GM12878 (cell line): ENCODE data around the gene VPS18. TPM values are rescaled to one million over a fixed set of nuclear protein-coding genes. Genes with fewer than 3 reads are reported as not detected.
A peak's percentile ranks its signal among the peaks of the same experiment; 100 is the strongest.

ENCODE experiments used
- ATAC-seq: fragments of 200-7000 bp; cut with Tn5 transposase; 3 replicates; pipeline ENCODE4 v1.9.1; 2020; ENCODE audit warnings: mild to moderate bottlenecking, moderate library complexity
- BruUV-seq: library from RNA; stranded (reverse); fragments of 400-500 nt; replicated peaks from 2 replicates; lab custom pipeline; 2021; lab: Mats Ljungman, UMichigan
- CTCF ChIA-PET: fragments of 300-600 bp; sonication (Branson Sonifier 250); formaldehyde crosslinking; extraction: SDS; loops from one replicate; lab custom pipeline; 2021; ENCODE audit warnings: inconsistent platforms; lab: Yijun Ruan, JAX
- POLR2A ChIA-PET: fragments of 350-600 bp; formaldehyde crosslinking; extraction: SDS; loops from one replicate; lab custom pipeline; 2021; ENCODE audit warnings: inconsistent platforms; lab: Charles Lee
- RAD21 ChIA-PET: fragments of 300-600 bp; sonication (Branson Sonifier 250); formaldehyde crosslinking; loops from one replicate; lab custom pipeline; 2023; ENCODE audit warnings: antibody characterized with exemption; ENCODE audit not compliant: unreplicated experiment; lab: Charles Lee
- SMC1A ChIA-PET: fragments of 300-600 bp; sonication (Branson Sonifier 250); formaldehyde crosslinking; loops from one replicate; lab custom pipeline; 2023; ENCODE audit not compliant: unreplicated experiment, uncharacterized antibody; lab: Charles Lee
- DNase-seq: peaks from one replicate; pipeline ENCODE4 v3.0.0-alpha.2; 2011; ENCODE audit warnings: low read depth, low spot score
- FAIRE-seq: peaks from 3 replicates; lab custom pipeline; 2011; peaks lifted over from hg19 to GRCh38; lab: Jason Lieb, UNC
- H2AFZ ChIP-seq: 2 replicates; pipeline ENCODE4 v1.6.0; 2011; ENCODE audit warnings: low read depth, low read length, control low read depth; ENCODE audit not compliant: control insufficient read depth
- H3K27ac ChIP-seq: 2 replicates; pipeline ENCODE4 v1.5.1; 2011; ENCODE audit warnings: control low read depth; ENCODE audit not compliant: control insufficient read depth, insufficient read depth
- H3K27me3 ChIP-seq, 2 experiments: replicated peaks in 1 of 2; 2 replicates each; pipeline versions ENCODE4 v1.6.0 to v1.6.1; 2011; ENCODE audit warnings: low read length in 1 of 2; ENCODE audit not compliant: control insufficient read depth in 2 of 2, insufficient read depth in 2 of 2
- H3K36me3 ChIP-seq, 2 experiments: 2 replicates each; pipeline ENCODE4 v1.5.1; 2011; ENCODE audit warnings: low read length in 1 of 2; ENCODE audit not compliant: control insufficient read depth in 2 of 2, insufficient read depth in 2 of 2
- H3K4me1 ChIP-seq: 2 replicates; pipeline ENCODE4 v1.6.1; 2011; ENCODE audit warnings: mild to moderate bottlenecking, low read length, moderate library complexity, mixed read lengths; ENCODE audit not compliant: control insufficient read depth, insufficient read depth
- H3K4me2 ChIP-seq: 2 replicates; pipeline ENCODE4 v1.6.0; 2011; ENCODE audit warnings: control low read depth; ENCODE audit not compliant: control insufficient read depth, insufficient read depth
- H3K4me3 ChIP-seq: fragments of 200-600 bp; sonication (generic); 2 replicates; pipeline ENCODE4 v1.5.1; 2016
- H3K79me2 ChIP-seq: 2 replicates; pipeline ENCODE4 v1.6.0; 2011; ENCODE audit warnings: low read length; ENCODE audit not compliant: control insufficient read depth, insufficient read depth
- H3K9ac ChIP-seq: 2 replicates; pipeline ENCODE4 v1.8.0; 2011; ENCODE audit warnings: low read length, control low read depth, mixed read lengths; ENCODE audit not compliant: control insufficient read depth, insufficient read depth
- H3K9me3 ChIP-seq: replicated peaks from 3 replicates; pipeline ENCODE4 v1.5.1; 2011; ENCODE audit warnings: mild to moderate bottlenecking, low read length; ENCODE audit not compliant: control insufficient read depth, insufficient read depth
- H4K20me1 ChIP-seq: 2 replicates; pipeline ENCODE4 v1.6.0; 2011; ENCODE audit not compliant: control insufficient read depth, insufficient read depth
- BACH1 ChIP-seq: fragments of 450-650 bp; IDR thresholded peaks from 2 replicates; pipeline ENCODE4 v1.6.1; 2017; ENCODE audit warnings: mild to moderate bottlenecking, borderline replicate concordance
- CHD1 ChIP-seq: IDR thresholded peaks from 2 replicates; pipeline ENCODE4 v1.6.1; 2012; ENCODE audit warnings: low read depth, low read length, improper control_type of control experiment
- DPF2 ChIP-seq: fragments of 450-650 bp; IDR thresholded peaks from 2 replicates; pipeline ENCODE4 v1.6.1; 2017; ENCODE audit warnings: mild to moderate bottlenecking
- ELK1 ChIP-seq: IDR thresholded peaks from 2 replicates; pipeline ENCODE4 v1.6.1; 2012; ENCODE audit warnings: low read depth, low read length, improper control_type of control experiment
- HDAC2 ChIP-seq: fragments of 200-600 bp; sonication (generic); IDR thresholded peaks from 2 replicates; pipeline ENCODE4 v1.6.1; 2017
- JUNB ChIP-seq: IDR thresholded peaks from 2 replicates; pipeline ENCODE4 v1.6.1; 2016; ENCODE audit warnings: antibody characterized with exemption, mild to moderate bottlenecking
- JUND ChIP-seq: IDR thresholded peaks from 2 replicates; pipeline ENCODE4 v1.6.1; 2012; ENCODE audit warnings: low read depth, mild to moderate bottlenecking, low read length, improper control_type of control experiment, moderate library complexity
- KDM1A ChIP-seq: fragments of 200-600 bp; sonication (generic); IDR thresholded peaks from 2 replicates; pipeline ENCODE4 v1.6.1; 2016; ENCODE audit warnings: borderline replicate concordance
- MEF2B ChIP-seq: fragments of 450-650 bp; IDR thresholded peaks from 2 replicates; pipeline ENCODE4 v1.6.1; 2018; ENCODE audit warnings: mild to moderate bottlenecking, moderate library complexity; ENCODE audit not compliant: partially characterized antibody, poor library complexity, severe bottlenecking
- MTA3 ChIP-seq: IDR thresholded peaks from 2 replicates; pipeline ENCODE4 v1.6.1; 2012; ENCODE audit warnings: low read length, inconsistent platforms, borderline replicate concordance
- MYC ChIP-seq: IDR thresholded peaks from 2 replicates; pipeline ENCODE4 v1.6.1; 2011; ENCODE audit warnings: mild to moderate bottlenecking, low read length, moderate library complexity, inconsistent platforms; ENCODE audit not compliant: insufficient read depth, insufficient replicate concordance, insufficient read length, severe bottlenecking
- RELA ChIP-seq: fragments of 450-650 bp; IDR thresholded peaks from 2 replicates; pipeline ENCODE4 v1.8.0; 2014; ENCODE audit warnings: borderline replicate concordance; ENCODE audit not compliant: partially characterized antibody
- SPI1 ChIP-seq: IDR thresholded peaks from 2 replicates; pipeline ENCODE4 v1.6.1; 2011; ENCODE audit warnings: low read depth, mild to moderate bottlenecking, low read length, moderate library complexity, borderline replicate concordance; ENCODE audit not compliant: insufficient read depth
- TARDBP ChIP-seq: IDR thresholded peaks from 2 replicates; pipeline ENCODE4 v1.6.1; 2016; ENCODE audit warnings: borderline replicate concordance
- TCF7 ChIP-seq: IDR thresholded peaks from 2 replicates; pipeline ENCODE4 v1.6.1; 2014; ENCODE audit warnings: antibody characterized with exemption, borderline replicate concordance
- ZNF622 ChIP-seq: fragments of 450-650 bp; IDR thresholded peaks from 2 replicates; pipeline ENCODE4 v1.6.1; 2017; ENCODE audit warnings: mild to moderate bottlenecking, inconsistent platforms
- WGBS: methylation state at CpG from one replicate; pipeline ENCODE4 v1.1.6; 2016; ENCODE audit warnings: low lambda C conversion rate; ENCODE audit not compliant: insufficient replicate concordance, insufficient coverage; ENCODE audit errors: missing lambda C conversion rate; 5-methylcytosine and 5-hydroxymethylcytosine counted together
- in situ Hi-C: fragments of 300-500 bp; cut with MboI; formaldehyde crosslinking; loops from 9 replicates; pipeline ENCODE4 v1.14.3; 2018; ENCODE audit warnings: mixed read lengths
- intact Hi-C: fragments of 100-400 bp; cut with micrococcal nuclease; formaldehyde crosslinking; loops from one replicate; pipeline ENCODE4 v1.14.2; 2022; ENCODE audit not compliant: unreplicated experiment
- polyA plus RNA-seq, 11 experiments: library from polyadenylated mRNA; depleted of rRNA in 4 of 11; unstranded in 6 of 11; stranded (reverse) in 5 of 11; fragments of >200 nt; fragmentation: Nextera tagmentation in 4 of 11; fragmentation: Illumina TruSeq in 1 of 11; extraction: Ambion mirVana in 4 of 11; extraction: Trizol in 1 of 11; gene quantifications; 1 replicate in 1 of 11; 2 replicates in 10 of 11; pipeline versions ENCODE4 v1.2.1 to v1.2.3, GENCODE V29; 2011 to 2016; ENCODE audit warnings: inconsistent platforms in 2 of 11, missing spikeins in 2 of 11, low read depth in 1 of 11
- total RNA-seq, 4 experiments: library from RNA; depleted of rRNA in 3 of 4; stranded (reverse); fragments of >200 nt in 3 of 4; fragmentation: Illumina TruSeq in 1 of 4; extraction: Trizol in 1 of 4; gene quantifications; 2 replicates each; pipeline versions ENCODE4 v1.2.1 to v1.2.3, GENCODE V29; 2013 to 2021
- TF ChIP-seq, protein P1 (sequence below): fragments of 450-650 bp; IDR thresholded peaks from 2 replicates; pipeline ENCODE4 v1.6.1; 2018; ENCODE audit warnings: borderline replicate concordance, mild to moderate bottlenecking; ENCODE audit not compliant: partially characterized antibody
- TF ChIP-seq, protein P2 (sequence below): IDR thresholded peaks from 2 replicates; pipeline ENCODE4 v1.6.1; 2011; ENCODE audit warnings: borderline replicate concordance, low read depth, mild to moderate bottlenecking, moderate library complexity, mixed read lengths, low read length; ENCODE audit not compliant: insufficient read depth; ENCODE audit errors: extremely low read length

VPS18 gene
- total and polyA plus RNA-seq, 10 of the 15 experiments (the other 5 are each of a cell fraction or from before 2014, with no cell fraction given): 0.71 to 20.4 (median 10.6) TPM

GRCh38 chr15:40846841-40847222, 47.4 kb upstream of the VPS18 start (continued):
- TF ChIP-seq DPF2 (no peak), RELA (peak; percentile 42), HDAC2 (no peak), JUND (no peak), CHD1 (no peak), MEF2B (peak; percentile 65), BACH1 (no peak)
- TF ChIP-seq, protein P1, sequence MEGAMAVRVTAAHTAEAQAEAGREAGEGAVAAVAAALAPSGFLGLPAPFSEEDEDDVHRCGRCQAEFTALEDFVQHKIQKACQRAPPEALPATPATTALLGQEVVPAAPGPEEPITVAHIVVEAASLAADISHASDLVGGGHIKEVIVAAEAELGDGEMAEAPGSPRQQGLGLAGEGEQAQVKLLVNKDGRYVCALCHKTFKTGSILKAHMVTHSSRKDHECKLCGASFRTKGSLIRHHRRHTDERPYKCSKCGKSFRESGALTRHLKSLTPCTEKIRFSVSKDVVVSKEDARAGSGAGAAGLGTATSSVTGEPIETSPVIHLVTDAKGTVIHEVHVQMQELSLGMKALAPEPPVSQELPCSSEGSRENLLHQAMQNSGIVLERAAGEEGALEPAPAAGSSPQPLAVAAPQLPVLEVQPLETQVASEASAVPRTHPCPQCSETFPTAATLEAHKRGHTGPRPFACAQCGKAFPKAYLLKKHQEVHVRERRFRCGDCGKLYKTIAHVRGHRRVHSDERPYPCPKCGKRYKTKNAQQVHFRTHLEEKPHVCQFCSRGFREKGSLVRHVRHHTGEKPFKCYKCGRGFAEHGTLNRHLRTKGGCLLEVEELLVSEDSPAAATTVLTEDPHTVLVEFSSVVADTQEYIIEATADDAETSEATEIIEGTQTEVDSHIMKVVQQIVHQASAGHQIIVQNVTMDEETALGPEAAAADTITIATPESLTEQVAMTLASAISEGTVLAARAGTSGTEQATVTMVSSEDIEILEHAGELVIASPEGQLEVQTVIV: no peak

DNA sequence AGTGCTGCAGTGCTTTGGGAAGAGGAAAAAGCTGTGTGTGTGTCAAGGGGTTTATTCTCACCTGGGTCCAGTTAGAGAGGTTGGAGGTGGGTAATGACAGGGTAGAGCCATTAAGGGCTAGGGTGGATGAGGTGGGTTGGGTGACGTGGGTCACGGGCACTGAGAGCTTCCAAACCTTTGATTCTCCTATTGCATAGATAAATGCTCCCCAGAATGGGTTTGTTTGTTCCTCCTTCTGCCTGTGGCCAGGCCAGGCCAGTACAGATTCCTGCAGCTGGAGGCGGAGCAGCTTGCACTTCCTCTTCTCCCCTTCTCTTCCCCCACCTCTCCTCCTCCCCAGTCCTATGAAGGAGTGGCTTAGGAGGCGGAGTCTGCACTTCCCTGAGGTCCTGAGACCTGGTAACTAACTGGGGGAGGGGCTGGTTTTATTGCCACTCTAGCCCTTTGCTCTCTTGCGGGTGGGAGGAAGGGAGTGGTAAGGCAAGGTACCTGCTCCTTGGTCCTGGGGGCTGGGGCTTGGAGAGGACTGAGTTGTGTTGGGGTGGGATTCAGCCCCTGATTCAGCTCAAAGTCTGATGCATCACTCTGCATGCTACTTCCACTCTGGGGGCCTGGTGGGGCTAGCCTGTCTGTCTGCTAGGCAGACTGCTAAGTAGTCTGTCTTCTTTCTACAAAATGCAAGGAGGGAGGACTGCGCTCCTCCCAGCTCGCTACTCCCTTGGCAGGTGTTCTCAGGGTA, 46.9 kb upstream of the VPS18 start:
- CTCF ChIA-PET: interaction anchor here (0.9 to 8.8 kb wide), 12 partner anchors 11 to 168 kb away, joined by 3 to 140 read pairs (median 4); partner anchors contain the start of genes DNAJC17, VPS18 and ZFYVE19
- H2AFZ ChIP-seq: peak overlapping the region; percentile 13
- no peak for TF ChIP-seq ELK1
- no peak for TF ChIP-seq MYC
- TF ChIP-seq ZNF622: no peak
- peak; percentile 98 for TF ChIP-seq SPI1
- no peak for TF ChIP-seq KDM1A
- TF ChIP-seq TCF7: no peak
- no peak for TF ChIP-seq TARDBP
- TF ChIP-seq, protein P2, sequence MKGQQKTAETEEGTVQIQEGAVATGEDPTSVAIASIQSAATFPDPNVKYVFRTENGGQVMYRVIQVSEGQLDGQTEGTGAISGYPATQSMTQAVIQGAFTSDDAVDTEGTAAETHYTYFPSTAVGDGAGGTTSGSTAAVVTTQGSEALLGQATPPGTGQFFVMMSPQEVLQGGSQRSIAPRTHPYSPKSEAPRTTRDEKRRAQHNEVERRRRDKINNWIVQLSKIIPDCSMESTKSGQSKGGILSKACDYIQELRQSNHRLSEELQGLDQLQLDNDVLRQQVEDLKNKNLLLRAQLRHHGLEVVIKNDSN: no peak
- no peak for TF ChIP-seq JUNB
- no peak for TF ChIP-seq MTA3

More for the DNA sequence above, 46.9 kb upstream of the VPS18 start:
- ChIA-PET RAD21 (interaction anchor here (0.8 to 5.0 kb wide), 10 partner anchors 11 to 65 kb away, joined by 3 to 41 read pairs (median 6); partner anchors contain the start of genes PPP1R14D, RHOV and VPS18), SMC1A (interaction anchor here (0.6 to 5.0 kb wide), 16 partner anchors 11 to 169 kb away, joined by 3 to 47 read pairs (median 4); partner anchors contain the start of genes DNAJC17, VPS18 and ZFYVE19), POLR2A (interaction anchor here (0.5 to 5.0 kb wide), 12 partner anchors 10 to 580 kb away, joined by 3 to 39 read pairs (median 4); partner anchors contain the start of genes DNAJC17, RHOV, VPS18 and ZFYVE19)
- in situ Hi-C loops: no loop called here
- BruUV-seq: no TSS peak
- Histone ChIP-seq H3K36me3 (no peaks in the 10 kb centered on the region), H3K4me1 (peaks cover 26% of the 10 kb centered on the region), H3K4me3 (peak overlapping the region; percentile 45; the same call in 1 of the 2 replicates), H3K9ac (peak overlapping the region; percentile 45), H3K79me2 (no peaks in the 10 kb centered on the region), H4K20me1 (no peaks in the 10 kb centered on the region), H3K4me2 (peak overlapping the region; percentile 86), H3K9me3 (no peaks in the 10 kb centered on the region), H3K27me3 (peaks cover 1 to 3% of the 10 kb centered on the region in 2 experiments; a peak in 1 of 4 replicates), H3K27ac (peak overlapping the region; percentile 76)
- FAIRE-seq (peak; percentile 49), ATAC-seq (peak; percentile 82), DNase-seq (peak; percentile 57)
- intact Hi-C loops: loop anchor here (5.0 to 10.0 kb wide), 2 partner anchors 40 to 267 kb away; partner anchors contain the start of genes DNAJC17, INO80 and ZFYVE19
- WGBS: 59% methylated on average over 7 of the region's 7 CpGs
